DOHH2 (cell line): ENCODE data around the gene KLHL21.

Experiments used
- H3F3A ChIP-seq: fragments of 200-600 bp; sonication (generic), shearing (Covaris generic); 2 replicates; pipeline ENCODE4 v1.6.0; 2016; ENCODE audit warnings: antibody characterized with exemption, mild to moderate bottlenecking; ENCODE audit not compliant: control insufficient read depth, insufficient read depth
- H3K27ac ChIP-seq: fragments of 200-600 bp; sonication (generic); 2 replicates; pipeline ENCODE4 v1.5.1; 2014; ENCODE audit warnings: low read depth, mild to moderate bottlenecking, low read length, moderate library complexity
- H3K27me3 ChIP-seq: fragments of 200-600 bp; sonication (generic); 2 replicates; pipeline ENCODE4 v1.6.1; 2014; ENCODE audit warnings: mild to moderate bottlenecking, low read length, mixed read lengths; ENCODE audit not compliant: control insufficient read depth
- H3K36me3 ChIP-seq: fragments of 200-600 bp; sonication (generic); 2 replicates; pipeline ENCODE4 v1.6.1; 2014; ENCODE audit warnings: mild to moderate bottlenecking, low read length, moderate library complexity, mixed read lengths; ENCODE audit not compliant: control insufficient read depth
- H3K4me1 ChIP-seq: fragments of 200-600 bp; sonication (generic); 2 replicates; pipeline ENCODE4 v1.6.1; 2014; ENCODE audit warnings: mild to moderate bottlenecking, low read length, mixed read lengths; ENCODE audit not compliant: control insufficient read depth
- H3K4me2 ChIP-seq: fragments of 200-600 bp; sonication (generic); 2 replicates; pipeline ENCODE4 v1.6.0; 2014; ENCODE audit warnings: mild to moderate bottlenecking, low read length, moderate library complexity
- H3K4me3 ChIP-seq: fragments of 200-600 bp; sonication (generic); 2 replicates; pipeline ENCODE4 v1.5.1; 2014; ENCODE audit warnings: mild to moderate bottlenecking, low read length, mixed read lengths
- H3K79me2 ChIP-seq: fragments of 200-600 bp; sonication (generic); 2 replicates; pipeline ENCODE4 v1.6.1; 2014; ENCODE audit warnings: mild to moderate bottlenecking, low read length, mixed read lengths; ENCODE audit not compliant: control insufficient read depth
- H3K9me2 ChIP-seq: fragments of 200-600 bp; sonication (generic); replicated peaks from 2 replicates; pipeline ENCODE4 v1.6.1; 2014; ENCODE audit warnings: mild to moderate bottlenecking, low read length, mixed read lengths; ENCODE audit not compliant: control insufficient read depth
- H3K9me3 ChIP-seq: fragments of 200-600 bp; sonication (generic); 2 replicates; pipeline ENCODE4 v1.6.1; 2014; ENCODE audit warnings: antibody characterized with exemption, low read length, mixed read lengths; ENCODE audit not compliant: control insufficient read depth, insufficient read depth
- H4K20me1 ChIP-seq: fragments of 200-600 bp; sonication (generic); 2 replicates; pipeline ENCODE4 v1.6.0; 2014; ENCODE audit warnings: low read depth, mild to moderate bottlenecking, antibody characterized with exemption, low read length, moderate library complexity; ENCODE audit not compliant: control insufficient read depth, insufficient read depth
- CTCF ChIP-seq: fragments of 200-600 bp; sonication (generic); IDR thresholded peaks from one replicate; pipeline ENCODE4 v1.5.1; 2014; ENCODE audit warnings: antibody characterized with exemption, mild to moderate bottlenecking, low read depth, low read length; ENCODE audit not compliant: poor library complexity, severe bottlenecking
- EZH2phosphoT487 ChIP-seq: fragments of 200-600 bp; sonication (generic); IDR thresholded peaks from 2 replicates; pipeline ENCODE4 v1.6.1; 2017; ENCODE audit warnings: borderline replicate concordance, mild to moderate bottlenecking, antibody characterized with exemption, low read length, moderate library complexity, mixed read lengths

The KLHL21 gene

GRCh38 chr1:6588893-6589520, 13.7 kb downstream of the KLHL21 start:
- Histone ChIP-seq H4K20me1 (no peaks in the 10 kb centered on the region), H3K4me2 (no peak overlapping the region), H3K27ac (no peak overlapping the region), H3F3A (no peaks in the 10 kb centered on the region; the same call in 1 of the 2 replicates), H3K79me2 (peaks cover 5% of the 10 kb centered on the region; the same call in 1 of the 2 replicates), H3K9me2 (no peaks in the 10 kb centered on the region), H3K36me3 (peaks cover 47% of the 10 kb centered on the region), H3K4me3 (no peak overlapping the region), H3K9me3 (no peaks in the 10 kb centered on the region), H3K4me1 (peaks cover 11% of the 10 kb centered on the region), H3K27me3 (no peaks in the 10 kb centered on the region)
- TF ChIP-seq EZH2phosphoT487 (no peak), CTCF (no peak)

GRCh38 chr1:6588128-6588892, 14.4 kb downstream of the KLHL21 start:
- no peak overlapping the region for H3K4me2 ChIP-seq
- H4K20me1 ChIP-seq, result no peaks in the 10 kb centered on the region
- H3K79me2 ChIP-seq, result peaks cover 5% of the 10 kb centered on the region; the same call in 1 of the 2 replicates
- peaks cover 47% of the 10 kb centered on the region for H3K36me3 ChIP-seq
- TF ChIP-seq CTCF (no peak), EZH2phosphoT487 (no peak)
- no peak overlapping the region for H3K27ac ChIP-seq
- peaks cover 11% of the 10 kb centered on the region for H3K4me1 ChIP-seq
- no peaks in the 10 kb centered on the region; the same call in 1 of the 2 replicates for H3F3A ChIP-seq
- no peak overlapping the region for H3K4me3 ChIP-seq
- no peaks in the 10 kb centered on the region for H3K9me2 ChIP-seq
- H3K9me3 ChIP-seq, result no peaks in the 10 kb centered on the region
- no peaks in the 10 kb centered on the region for H3K27me3 ChIP-seq

- Histone ChIP-seq H3K9me2 (no peaks in the 10 kb centered on the region), H3K4me3 (no peak overlapping the region), H3F3A (no peaks in the 10 kb centered on the region; the same call in 1 of the 2 replicates), H3K36me3 (peaks cover 48% of the 10 kb centered on the region), H3K4me2 (peak overlapping the region; percentile 7; the same call in 1 of the 2 replicates), H4K20me1 (no peaks in the 10 kb centered on the region), H3K27me3 (no peaks in the 10 kb centered on the region), H3K9me3 (no peaks in the 10 kb centered on the region), H3K79me2 (peaks cover 7% of the 10 kb centered on the region), H3K27ac (no peak overlapping the region), H3K4me1 (peaks cover 14% of the 10 kb centered on the region)
- no peak for TF ChIP-seq EZH2phosphoT487
- TF ChIP-seq CTCF, result no peak
These were observed 15.2 kb downstream of the KLHL21 start for GRCh38 chr1:6587261-6588005.
